SW480 (cell line): ENCODE data around the gene DGKB.
"Not testable (repeated sequence)": the region's sequence is repeated elsewhere in the genome, so short reads cannot be mapped to it uniquely, and the experiment has no call there.

ENCODE experiments used
- DNase-seq: peaks from one replicate; pipeline ENCODE4 v3.0.0-alpha.2; 2016; ENCODE audit warnings: low spot score

DGKB gene

GRCh38 chr7:14286036-14286435 lies 616.5 kb downstream of the DGKB start:
- DNase-seq = no peak

- not testable (repeated sequence) for DNase-seq
Observed at GRCh38 chr7:14279065-14279871, 623.3 kb downstream of the DGKB start.

- no peak for DNase-seq
Observed at GRCh38 chr7:14275356-14275755, 627.2 kb downstream of the DGKB start.

- DNase-seq = no peak
Observed at GRCh38 chr7:14271441-14271840, 631.1 kb downstream of the DGKB start.

DNA sequence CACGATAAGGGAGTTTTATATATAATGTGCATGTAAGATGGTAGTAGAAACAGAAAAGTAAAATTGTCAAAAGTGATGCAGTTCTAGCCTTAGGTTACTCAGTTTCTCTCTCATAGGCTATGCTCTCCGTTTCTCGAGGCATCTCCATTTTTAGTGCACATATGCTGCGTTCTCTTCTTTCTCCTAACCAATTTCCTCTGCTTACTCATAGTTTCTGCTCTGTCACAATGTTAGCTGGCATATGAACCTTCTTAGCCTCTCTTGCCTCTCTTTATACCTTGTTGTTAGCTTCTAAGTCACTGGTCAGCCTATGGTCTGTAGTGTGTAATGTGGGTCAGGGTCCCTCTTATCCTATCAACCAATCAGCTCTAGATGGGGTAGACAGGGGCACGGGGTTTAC lies 632.5 kb downstream of the DGKB start:
- DNase-seq = no peak

DNA sequence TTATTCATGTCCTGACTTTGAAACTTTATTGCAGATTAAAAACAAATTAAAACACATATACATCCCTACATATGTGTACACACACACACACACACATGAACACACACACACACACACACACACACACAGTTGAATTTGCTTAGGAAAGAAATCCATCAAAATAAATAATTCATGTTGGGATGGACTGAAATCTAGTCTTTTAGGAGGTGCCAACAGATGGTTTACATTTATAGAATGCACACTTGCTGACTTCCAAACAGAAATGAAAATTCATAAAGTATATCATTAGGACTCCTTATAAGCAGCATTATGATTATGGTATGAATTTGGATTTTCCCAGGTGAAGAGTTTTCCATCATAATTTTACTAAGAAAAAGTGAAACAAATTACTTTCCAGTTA lies 642.5 kb downstream of the DGKB start:
- no peak for DNase-seq

DNA sequence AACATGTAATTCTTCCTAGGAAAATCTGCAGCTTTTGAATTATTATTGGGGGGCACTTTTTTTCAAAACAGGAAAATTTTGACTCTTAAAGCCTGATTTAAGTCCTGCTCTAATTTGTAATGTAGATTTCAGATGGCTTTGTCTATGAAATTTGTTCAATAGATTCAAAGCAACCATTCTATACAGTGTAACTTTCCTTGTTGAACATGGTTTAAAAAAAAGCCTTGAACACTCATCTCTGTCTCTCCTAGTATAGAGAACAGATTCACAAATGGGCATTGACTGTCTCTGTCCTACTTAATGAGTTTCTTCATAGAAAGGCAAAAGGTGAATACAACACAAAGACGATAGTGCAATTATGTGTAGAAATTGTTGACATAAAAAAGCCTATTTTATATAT lies 643.7 kb downstream of the DGKB start:
- DNase-seq = no peak

DNA sequence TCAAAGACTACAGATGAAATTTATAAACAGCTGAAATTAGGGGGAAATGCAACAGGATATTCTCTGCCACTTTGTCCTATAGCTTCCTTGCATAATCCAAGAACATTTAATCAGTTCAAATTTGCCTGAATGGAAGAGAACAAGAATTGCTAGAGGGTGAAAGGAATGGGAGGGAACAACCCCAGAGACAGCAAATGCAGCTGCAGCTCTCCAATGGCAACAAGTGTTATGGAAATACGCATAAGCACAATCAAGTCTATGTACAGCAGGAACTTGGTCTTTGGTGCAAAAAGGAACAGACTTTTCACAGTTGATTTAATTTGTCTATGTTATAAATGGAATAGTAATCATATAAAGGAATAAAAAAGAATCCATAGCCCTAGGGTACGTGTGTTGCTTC lies 644.1 kb downstream of the DGKB start:
- DNase-seq = no peak

DNA sequence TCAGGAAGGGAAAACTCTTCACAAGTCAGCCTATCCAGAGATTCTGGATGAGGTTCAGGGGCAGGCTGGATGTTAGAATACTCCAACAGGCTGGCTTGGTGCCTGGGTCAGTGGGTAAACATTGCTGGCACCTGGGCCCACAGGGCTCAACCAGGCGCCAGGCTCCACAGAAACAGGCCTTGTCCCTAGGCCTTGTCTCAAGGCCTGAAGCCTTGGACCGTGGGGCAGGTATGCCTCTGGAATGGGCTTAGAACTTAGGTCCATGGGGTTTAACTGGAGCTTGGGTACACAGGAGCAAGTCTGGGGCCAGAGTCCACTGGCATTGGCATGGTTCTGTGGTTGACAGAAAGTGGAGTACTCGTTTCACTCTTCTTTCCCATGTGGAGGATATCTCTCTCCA lies 650.1 kb downstream of the DGKB start:
- no peak for DNase-seq

DNA sequence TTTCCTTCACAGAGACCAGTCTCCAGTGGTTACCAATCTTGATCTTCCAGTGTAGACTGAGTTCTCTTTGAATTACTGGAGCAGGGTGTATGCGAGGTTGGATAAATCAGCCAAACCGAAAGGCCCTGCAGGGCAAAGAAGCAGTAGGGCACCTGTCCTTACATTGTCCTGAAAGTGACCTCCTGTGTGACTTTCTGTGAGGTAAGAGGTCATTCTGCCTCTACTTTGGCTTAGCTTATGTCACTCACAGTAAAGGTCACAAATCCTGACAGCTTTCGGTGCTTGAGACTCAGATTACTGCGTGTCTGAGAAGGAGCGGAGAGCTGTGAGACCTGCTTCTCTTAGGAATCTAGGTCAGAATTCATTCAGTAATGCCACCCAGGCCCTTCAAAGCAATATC lies 660.4 kb downstream of the DGKB start:
- DNase-seq = no peak

DNA sequence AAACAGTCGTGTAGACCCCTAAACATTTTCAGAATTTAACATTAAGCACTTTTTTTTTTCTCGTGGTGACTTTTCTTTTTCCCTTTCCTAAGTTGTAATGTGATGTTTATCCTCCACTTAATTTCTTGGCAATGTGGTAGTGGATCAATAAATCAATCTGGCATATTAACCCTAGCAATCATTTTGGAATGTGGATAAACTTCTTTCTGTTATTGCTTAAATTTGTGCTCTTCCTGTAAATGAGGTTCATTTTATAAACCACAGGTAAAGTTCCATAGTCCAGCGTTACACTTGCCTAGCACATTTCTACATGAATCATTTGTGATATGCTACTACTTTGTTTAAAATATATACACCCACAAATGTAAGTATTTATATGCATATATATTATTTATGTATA lies 665.7 kb downstream of the DGKB start:
- DNase-seq = no peak

- no peak for DNase-seq
Observed at GRCh38 chr7:14235056-14235455, 667.5 kb downstream of the DGKB start.

GRCh38 chr7:14233868-14234369 lies 668.6 kb downstream of the DGKB start:
- DNase-seq = no peak

GRCh38 chr7:14233076-14233867 lies 669.3 kb downstream of the DGKB start:
- no peak for DNase-seq

DNA sequence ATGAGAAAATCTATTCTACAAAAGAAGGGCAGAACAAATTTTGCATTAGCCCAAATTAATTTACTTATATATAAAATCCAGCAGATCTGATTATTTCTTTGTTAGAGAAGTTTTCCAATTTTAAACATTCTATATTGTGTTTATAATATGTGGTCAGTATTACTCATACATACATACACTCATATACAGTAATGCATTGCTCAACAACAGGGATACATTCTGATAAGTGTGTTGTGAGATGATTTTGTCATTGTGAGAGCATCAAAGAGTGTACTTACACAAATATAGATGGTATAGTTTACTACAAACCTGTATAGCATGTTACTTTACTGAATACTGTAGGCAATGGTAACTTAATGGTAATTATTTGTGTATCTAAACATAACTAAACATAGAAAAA lies 673.5 kb downstream of the DGKB start:
- no peak for DNase-seq

DNA sequence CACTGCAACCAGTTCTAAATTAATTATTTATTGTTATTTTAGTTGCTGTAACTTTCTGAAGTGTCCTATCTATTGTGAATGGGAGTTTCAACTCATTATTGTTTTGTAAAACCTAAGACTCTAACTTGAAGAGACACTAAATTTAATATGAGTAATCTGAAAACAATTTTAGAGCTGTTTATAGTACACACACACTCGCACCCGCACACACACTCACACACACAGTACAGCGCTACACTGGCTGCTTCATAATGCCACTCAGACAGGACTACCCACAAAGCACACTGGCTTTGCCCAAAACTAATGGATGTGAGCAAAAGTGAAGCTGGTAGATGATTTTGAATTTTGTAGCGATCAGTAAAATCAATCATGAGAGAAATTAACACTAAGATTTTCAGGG lies 674.2 kb downstream of the DGKB start:
- no peak for DNase-seq

- DNase-seq = no peak
Observed at GRCh38 chr7:14226126-14226525, 676.4 kb downstream of the DGKB start.

GRCh38 chr7:14219125-14219524 lies 683.4 kb downstream of the DGKB start:
- DNase-seq = no peak

- peak; percentile 23 for DNase-seq
Observed at GRCh38 chr7:14218338-14218737, 684.2 kb downstream of the DGKB start.

DNA sequence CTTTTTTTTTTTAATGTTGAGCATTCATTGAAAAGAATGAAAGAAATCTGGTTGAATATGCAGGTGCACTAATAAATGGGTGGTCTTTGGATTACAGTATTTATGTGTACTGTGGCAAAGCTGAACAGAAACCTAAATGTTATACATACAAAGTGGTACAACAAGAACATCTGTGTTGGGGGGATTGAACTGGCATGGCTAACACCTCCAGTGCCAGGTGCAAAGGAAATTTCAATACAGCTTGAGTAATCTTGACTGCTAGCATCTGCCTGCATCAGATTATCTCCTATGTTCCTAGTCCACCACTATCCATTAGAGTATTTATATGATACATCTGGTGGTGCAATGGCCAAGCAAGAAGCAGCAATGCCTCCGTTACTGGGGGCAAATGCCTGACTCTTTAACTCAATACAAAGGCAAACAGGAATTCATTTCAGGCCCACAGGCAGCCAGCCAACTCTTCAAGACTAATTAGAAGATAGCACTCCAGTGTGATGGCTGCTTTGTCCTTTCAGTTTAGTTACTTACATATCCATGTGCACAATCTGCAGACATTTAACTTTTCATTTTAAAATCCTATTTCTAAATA lies 692.6 kb downstream of the DGKB start:
- no peak for DNase-seq

DNA sequence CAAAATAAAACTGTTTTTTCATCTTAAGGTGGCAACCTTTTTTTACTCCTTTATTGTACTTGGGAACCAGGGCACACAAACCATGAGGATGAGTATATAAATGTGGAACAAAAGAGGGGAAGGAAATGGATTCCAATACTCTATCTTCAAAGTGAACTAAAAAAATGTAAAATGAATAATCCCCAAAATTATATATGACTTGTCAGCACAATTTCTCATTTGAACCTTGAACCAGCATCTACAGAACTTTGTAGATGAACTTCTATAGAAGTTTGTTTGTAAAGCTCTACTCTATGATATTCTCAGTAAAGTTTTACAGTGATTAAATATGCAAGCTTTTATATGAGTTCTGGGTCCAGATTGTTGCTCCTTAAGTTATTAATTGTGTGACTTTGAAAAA lies 694.8 kb downstream of the DGKB start:
- DNase-seq = no peak

- no peak for DNase-seq
Observed at GRCh38 chr7:14207138-14207537, 695.4 kb downstream of the DGKB start.

- DNase-seq = no peak
Observed at GRCh38 chr7:14206121-14206520, 696.4 kb downstream of the DGKB start.
